Activated naive CD4-positive, alpha-beta T cell treated with anti-CD3 and anti-CD28 coated beads for 36 hours (primary cell): Measurements from ENCODE around the gene PCDHA11. TPM values are rescaled to one million over a fixed set of nuclear protein-coding genes. Genes with fewer than 3 reads are reported as not detected.
"Not testable (repeated sequence)": the region's sequence is repeated elsewhere in the genome, so short reads cannot be mapped to it uniquely, and the experiment has no call there.

Source experiments
- CTCF ChIA-PET: fragments of 350-600 bp; sonication (Branson Sonifier 250); formaldehyde crosslinking; loops from one replicate; lab custom pipeline; 2021; ENCODE audit warnings: antibody characterized with exemption; lab: Charles Lee
- DNase-seq: peaks from one replicate; pipeline ENCODE4 v3.0.0-alpha.2; 2020
- H3K27ac Mint-ChIP-seq: one replicate; pipeline ENCODE4 v1.8.0; 2021; ENCODE audit warnings: mild to moderate bottlenecking, mixed read lengths
- H3K27me3 Mint-ChIP-seq: one replicate; pipeline ENCODE4 v1.8.0; 2021; ENCODE audit warnings: low read depth, mixed read lengths
- H3K36me3 Mint-ChIP-seq: one replicate; pipeline ENCODE4 v1.8.0; 2021; ENCODE audit warnings: low read depth, mixed read lengths
- H3K4me1 Mint-ChIP-seq: one replicate; pipeline ENCODE4 v1.8.0; 2021; ENCODE audit warnings: low read depth, mixed read lengths
- H3K4me3 Mint-ChIP-seq: one replicate; pipeline ENCODE4 v1.8.0; 2021; ENCODE audit warnings: mild to moderate bottlenecking, moderate library complexity, mixed read lengths
- H3K9me3 Mint-ChIP-seq: one replicate; pipeline ENCODE4 v1.8.0; 2021; ENCODE audit warnings: mixed read lengths
- intact Hi-C: fragments of 100-400 bp; cut with micrococcal nuclease; formaldehyde crosslinking; loops from one replicate; pipeline ENCODE4 v1.15.1; 2023
- total RNA-seq, 2 experiments: library from RNA; stranded (reverse); gene quantifications; one replicate each; pipeline ENCODE4 v1.2.3, GENCODE V29; 2021

PCDHA11 gene
- total RNA-seq, 2 experiments from 2014 or later = not detected

DNA sequence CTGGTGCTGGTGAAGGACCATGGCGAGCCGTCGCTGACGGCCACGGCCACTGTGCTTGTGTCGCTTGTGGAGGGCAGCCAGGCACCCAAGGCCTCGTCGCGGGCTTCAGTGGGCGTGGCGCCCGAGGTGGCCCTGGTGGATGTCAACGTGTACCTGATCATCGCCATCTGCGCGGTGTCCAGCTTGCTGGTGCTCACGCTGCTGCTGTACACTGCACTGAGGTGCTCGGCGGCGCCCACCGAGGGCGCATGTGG lies 10.8 kb upstream of the PCDHA11 start:
- no peak overlapping the region for H3K27ac Mint-ChIP-seq
- H3K4me1 Mint-ChIP-seq = no peaks in the 10 kb centered on the region
- no peak overlapping the region for H3K4me3 Mint-ChIP-seq
- H3K36me3 Mint-ChIP-seq = peaks cover 13% of the 10 kb centered on the region
- peaks cover 22% of the 10 kb centered on the region for H3K9me3 Mint-ChIP-seq
- CTCF ChIA-PET = no interaction called here
- H3K27me3 Mint-ChIP-seq = peaks cover 43% of the 10 kb centered on the region
- intact Hi-C loops = no loop called here
- DNase-seq = no peak

DNA sequence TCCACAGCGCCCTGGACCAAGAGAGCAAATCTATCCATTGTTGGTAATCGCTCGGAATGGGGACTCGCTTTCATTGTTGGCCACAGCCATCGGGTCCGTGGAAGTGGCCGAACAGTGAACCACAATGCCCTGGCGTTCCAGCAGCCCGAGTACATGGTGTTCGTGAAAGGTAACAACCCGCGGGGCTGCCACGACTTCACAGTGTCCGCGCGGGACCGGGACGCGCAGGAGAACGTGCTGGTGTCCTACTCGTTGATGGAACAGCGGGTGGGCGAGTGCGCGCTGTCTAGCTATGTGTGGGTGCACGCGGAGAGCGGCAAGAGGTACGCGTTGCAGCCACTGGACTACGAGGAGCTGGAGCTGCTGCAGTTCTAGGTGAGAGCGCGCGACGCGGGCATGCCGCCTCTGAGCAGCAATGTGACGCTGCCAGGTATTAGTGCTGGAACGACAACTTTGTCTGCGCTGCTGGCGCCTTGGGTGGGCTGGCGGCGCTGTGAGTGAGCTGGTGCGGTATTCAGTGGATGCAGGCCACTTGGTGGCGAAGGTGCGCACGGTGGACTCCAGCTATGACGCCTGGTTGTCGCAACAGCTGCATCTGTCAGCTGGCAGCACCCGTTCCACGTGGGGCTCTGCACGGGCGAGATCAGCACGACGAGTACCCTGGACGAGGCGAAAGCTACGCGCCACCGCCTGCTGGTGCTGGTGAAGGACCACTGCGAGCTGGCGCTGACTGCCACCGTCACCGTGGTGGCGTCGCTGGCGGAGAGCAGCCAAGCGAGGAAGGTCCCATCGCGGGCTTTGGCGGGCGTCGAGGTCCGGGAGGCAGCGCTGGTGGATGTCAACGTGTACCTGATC lies 6.1 kb upstream of the PCDHA11 start:
- Mint-ChIP-seq H3K4me1 (no peaks in the 10 kb centered on the region), H3K36me3 (peaks cover 3% of the 10 kb centered on the region), H3K4me3 (no peak overlapping the region), H3K27ac (no peak overlapping the region), H3K27me3 (peaks cover 24% of the 10 kb centered on the region), H3K9me3 (peaks cover 12% of the 10 kb centered on the region)
- intact Hi-C loops = no loop called here
- no peak for DNase-seq
- CTCF ChIA-PET = no interaction called here

DNA sequence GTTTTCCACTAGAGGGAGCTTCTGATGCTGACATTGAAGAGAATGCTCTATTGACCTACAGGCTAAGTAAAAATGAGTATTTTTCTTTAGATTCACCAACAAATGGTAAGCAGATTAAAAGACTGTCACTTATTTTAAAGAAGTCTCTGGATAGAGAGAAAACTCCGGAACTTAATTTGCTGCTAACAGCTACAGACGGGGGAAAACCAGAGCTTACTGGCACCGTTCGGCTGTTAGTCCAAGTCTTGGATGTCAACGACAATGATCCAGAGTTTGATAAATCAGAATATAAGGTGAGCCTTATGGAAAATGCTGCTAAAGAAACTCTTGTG lies 764 bp downstream of the PCDHA11 start:
- CTCF ChIA-PET = no interaction called here
- Mint-ChIP-seq H3K4me1 (no peaks in the 10 kb centered on the region), H3K27ac (no peak overlapping the region), H3K4me3 (no peak overlapping the region), H3K36me3 (peaks cover 4% of the 10 kb centered on the region), H3K27me3 (peaks cover 36% of the 10 kb centered on the region), H3K9me3 (peaks cover 7% of the 10 kb centered on the region)
- intact Hi-C loops = loop anchor here (1.0 kb wide), 1 partner anchor 172 kb away; no protein-coding TSS in a partner anchor
- DNase-seq = no peak

DNA sequence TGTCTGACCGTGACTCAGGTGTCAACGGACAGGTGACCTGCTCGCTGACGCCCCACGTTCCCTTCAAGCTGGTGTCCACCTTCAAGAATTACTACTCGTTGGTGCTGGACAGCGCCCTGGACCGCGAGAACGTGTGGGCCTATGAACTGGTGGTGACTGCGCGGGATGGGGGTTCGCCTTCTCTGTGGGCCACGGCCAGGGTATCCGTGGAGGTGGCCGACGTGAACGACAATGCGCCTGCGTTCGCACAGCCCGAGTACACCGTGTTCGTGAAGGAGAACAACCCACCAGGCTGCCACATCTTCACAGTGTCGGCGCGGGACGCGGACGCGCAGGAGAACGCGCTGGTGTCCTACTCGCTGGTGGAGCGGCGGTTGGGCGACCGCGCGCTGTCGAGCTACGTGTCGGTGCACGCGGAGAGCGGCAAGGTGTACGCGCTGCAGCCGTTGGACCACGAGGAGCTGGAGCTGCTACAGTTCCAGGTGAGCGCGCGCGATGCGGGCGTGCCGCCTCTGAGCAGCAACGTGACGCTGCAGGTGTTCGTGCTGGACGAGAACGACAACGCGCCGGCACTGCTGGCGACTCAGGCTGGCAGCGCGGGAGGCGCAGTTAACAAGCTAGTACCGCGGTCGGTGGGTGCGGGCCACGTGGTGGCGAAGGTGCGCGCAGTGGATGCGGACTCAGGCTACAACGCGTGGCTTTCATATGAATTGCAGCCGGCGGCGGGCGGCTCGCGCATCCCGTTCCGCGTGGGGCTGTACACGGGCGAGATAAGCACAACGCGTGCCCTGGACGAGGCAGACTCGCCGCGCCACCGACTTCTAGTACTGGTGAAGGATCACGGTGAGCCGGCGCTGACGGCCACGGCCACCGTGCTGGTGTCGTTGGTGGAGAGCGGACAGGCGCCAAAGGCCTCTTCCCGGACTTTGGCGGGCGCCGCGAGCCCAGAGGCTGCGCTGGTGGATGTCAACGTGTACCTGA lies 1.8 kb downstream of the PCDHA11 start:
- H3K9me3 Mint-ChIP-seq = peaks cover 7% of the 10 kb centered on the region
- no peaks in the 10 kb centered on the region for H3K4me1 Mint-ChIP-seq
- peaks cover 4% of the 10 kb centered on the region for H3K36me3 Mint-ChIP-seq
- no peak overlapping the region for H3K4me3 Mint-ChIP-seq
- CTCF ChIA-PET = no interaction called here
- H3K27ac Mint-ChIP-seq = no peak overlapping the region
- intact Hi-C loops = no loop called here
- no peak for DNase-seq
- peaks cover 42% of the 10 kb centered on the region for H3K27me3 Mint-ChIP-seq

DNA sequence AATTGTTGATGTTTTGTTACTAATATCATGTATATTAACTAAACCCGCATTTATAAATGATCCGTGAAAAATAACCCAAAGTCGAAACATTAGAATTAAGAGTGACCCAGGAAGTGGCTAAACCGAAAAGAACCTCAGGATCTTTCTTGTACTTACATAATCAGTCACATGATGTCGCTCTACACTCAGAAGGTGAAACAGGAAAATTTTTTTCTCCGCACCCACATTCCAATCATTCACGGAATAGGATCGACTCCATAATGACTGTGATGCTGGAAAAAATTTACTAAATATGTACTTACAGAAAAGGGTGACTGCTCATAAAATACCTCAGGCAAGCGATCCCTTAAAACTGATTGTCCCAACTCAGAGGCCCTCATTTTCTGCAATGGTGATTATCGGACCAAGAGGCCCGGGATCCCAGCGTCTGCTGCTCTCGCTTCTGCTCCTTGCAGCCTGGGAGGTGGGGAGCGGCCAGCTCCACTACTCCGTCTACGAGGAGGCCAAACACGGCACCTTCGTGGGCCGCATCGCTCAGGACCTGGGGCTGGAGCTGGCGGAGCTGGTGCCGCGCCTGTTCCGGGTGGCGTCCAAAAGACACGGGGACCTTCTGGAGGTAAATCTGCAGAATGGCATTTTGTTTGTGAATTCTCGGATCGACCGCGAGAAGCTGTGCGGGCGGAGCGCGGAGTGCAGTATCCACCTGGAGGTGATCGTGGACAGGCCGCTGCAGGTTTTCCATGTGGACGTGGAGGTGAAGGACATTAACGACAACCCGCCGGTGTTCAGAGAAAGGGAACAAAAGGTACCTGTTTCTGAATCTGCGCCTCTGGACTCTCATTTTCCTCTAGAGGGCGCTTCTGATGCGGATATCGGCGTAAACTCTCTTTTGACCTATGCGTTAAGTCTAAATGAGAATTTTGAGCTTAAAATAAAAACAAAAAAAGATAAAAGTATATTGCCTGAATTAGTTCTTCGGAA lies 6.6 kb downstream of the PCDHA11 start, which contains the start of gene PCDHA12:
Gene PCDHA12, plus strand, starts transcription at position 224 of the 981 bp plus-strand sequence. Its CDS starts 165 bp downstream, at position 389.
- intact Hi-C loops = no loop called here
- DNase-seq = no peak
- Mint-ChIP-seq H3K27ac (no peak within 1 kb of the TSS), H3K9me3 (peaks cover 4% of the 10 kb centered on the region), H3K4me3 (no peak within 1 kb of the TSS), H3K4me1 (no peaks in the 10 kb centered on the region), H3K36me3 (peaks cover 3% of the 10 kb centered on the region), H3K27me3 (peaks cover 45% of the 10 kb centered on the region)
- CTCF ChIA-PET = no interaction called here

DNA sequence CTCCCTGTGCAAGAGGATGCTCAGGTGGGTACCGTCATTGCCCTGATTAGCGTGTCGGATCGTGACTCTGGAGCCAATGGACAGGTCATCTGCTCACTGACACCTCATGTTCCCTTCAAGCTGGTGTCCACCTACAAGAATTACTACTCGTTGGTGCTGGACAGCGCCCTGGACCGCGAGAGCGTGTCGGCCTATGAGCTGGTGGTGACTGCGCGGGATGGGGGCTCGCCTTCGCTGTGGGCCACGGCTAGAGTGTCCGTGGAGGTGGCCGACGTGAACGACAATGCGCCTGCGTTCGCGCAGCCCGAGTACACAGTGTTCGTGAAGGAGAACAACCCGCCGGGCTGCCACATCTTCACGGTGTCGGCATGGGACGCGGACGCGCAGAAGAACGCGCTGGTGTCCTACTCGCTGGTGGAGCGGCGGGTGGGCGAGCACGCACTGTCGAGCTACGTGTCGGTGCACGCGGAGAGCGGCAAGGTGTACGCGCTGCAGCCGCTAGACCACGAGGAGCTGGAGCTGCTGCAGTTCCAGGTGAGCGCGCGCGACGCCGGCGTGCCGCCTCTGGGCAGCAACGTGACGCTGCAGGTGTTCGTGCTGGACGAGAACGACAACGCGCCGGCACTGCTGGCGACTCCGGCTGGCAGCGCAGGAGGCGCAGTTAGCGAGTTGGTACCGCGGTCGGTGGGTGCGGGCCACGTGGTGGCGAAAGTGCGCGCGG lies 7.9 kb downstream of the PCDHA11 start:
- H3K9me3 Mint-ChIP-seq, intact Hi-C loops, H3K4me1 Mint-ChIP-seq, H3K27ac Mint-ChIP-seq, H3K4me3 Mint-ChIP-seq, DNase-seq, H3K36me3 Mint-ChIP-seq: not testable (repeated sequence)
- CTCF ChIA-PET = interaction anchor here (0.7 kb wide), 1 partner anchor 141 kb away, joined by 3 read pairs; no protein-coding TSS in a partner anchor
- H3K27me3 Mint-ChIP-seq = peaks cover 50% of the 10 kb centered on the region

DNA sequence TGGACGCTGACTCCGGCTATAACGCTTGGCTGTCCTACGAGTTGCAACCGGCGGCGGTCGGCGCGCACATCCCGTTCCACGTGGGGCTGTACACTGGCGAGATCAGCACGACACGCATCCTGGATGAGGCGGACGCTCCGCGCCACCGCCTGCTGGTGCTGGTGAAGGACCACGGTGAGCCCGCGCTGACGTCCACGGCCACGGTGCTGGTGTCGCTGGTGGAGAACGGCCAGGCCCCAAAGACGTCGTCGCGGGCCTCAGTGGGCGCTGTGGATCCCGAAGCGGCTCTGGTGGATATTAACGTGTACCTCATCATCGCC lies 8.5 kb downstream of the PCDHA11 start:
- Mint-ChIP-seq H3K27me3 (peaks cover 49% of the 10 kb centered on the region), H3K9me3 (peaks cover 11% of the 10 kb centered on the region), H3K4me1 (no peaks in the 10 kb centered on the region), H3K4me3 (no peak overlapping the region), H3K27ac (no peak overlapping the region), H3K36me3 (peaks cover 9% of the 10 kb centered on the region)
- intact Hi-C loops = no loop called here
- DNase-seq = no peak
- CTCF ChIA-PET = no interaction called here

DNA sequence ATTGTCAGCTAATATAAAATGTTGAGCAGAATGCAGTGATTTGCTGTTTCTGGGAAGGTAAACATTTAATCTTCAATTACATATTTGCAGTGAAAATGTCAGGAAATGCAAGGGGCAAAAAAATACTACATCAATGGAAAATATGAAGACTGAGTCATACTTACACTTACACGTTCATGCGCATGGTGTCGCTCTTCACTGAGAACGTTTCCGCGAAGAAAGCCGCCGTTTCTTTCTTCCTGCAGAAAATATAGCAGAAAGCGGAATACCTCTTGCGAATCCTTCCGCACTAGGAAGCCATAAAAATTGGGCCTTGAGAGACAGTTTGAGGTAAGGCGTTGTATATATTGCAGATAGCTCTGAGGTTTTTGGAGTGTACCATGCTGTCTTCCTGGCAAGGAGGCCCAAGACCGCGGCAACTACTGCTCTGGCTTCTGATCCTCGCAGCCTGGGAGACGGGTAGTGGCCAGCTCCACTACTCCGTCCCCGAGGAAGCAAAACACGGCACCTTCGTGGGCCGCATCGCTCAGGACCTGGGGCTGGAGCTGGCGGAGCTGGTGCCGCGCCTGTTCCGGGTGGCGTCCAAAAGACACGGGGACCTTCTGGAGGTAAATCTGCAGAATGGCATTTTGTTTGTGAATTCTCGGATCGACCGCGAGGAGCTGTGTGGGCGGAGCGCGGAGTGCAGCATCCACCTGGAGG lies 13.3 kb downstream of the PCDHA11 start, which contains the start of gene PCDHA13:
Gene PCDHA13, plus strand, starts transcription at position 236 of the 702 bp plus-strand sequence. Its CDS starts 145 bp downstream, at position 381.
- no peak for DNase-seq
- peak within 1 kb of the TSS; percentile 50 for H3K27ac Mint-ChIP-seq
- no peaks in the 10 kb centered on the region for H3K4me1 Mint-ChIP-seq
- no peak within 1 kb of the TSS for H3K4me3 Mint-ChIP-seq
- CTCF ChIA-PET = interaction anchor here (0.7 kb wide), 1 partner anchor 108 kb away, joined by 3 read pairs; no protein-coding TSS in a partner anchor
- peaks cover 10% of the 10 kb centered on the region for H3K36me3 Mint-ChIP-seq
- H3K9me3 Mint-ChIP-seq = peaks cover 16% of the 10 kb centered on the region
- peaks cover 33% of the 10 kb centered on the region for H3K27me3 Mint-ChIP-seq
- intact Hi-C loops = loop anchor here (2.0 kb wide), 1 partner anchor 159 kb away; no protein-coding TSS in a partner anchor

DNA sequence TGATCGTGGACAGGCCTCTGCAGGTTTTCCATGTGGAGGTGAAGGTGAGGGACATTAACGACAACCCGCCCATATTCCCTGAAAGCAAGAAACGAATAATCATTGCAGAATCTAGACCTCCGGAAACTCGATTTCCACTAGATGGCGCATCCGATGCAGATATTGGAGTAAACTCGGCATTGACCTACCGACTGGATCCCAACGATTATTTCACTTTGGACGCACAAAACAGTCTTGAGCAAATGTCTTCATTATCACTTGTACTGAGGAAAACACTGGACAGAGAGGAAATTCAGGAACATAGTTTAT lies 13.8 kb downstream of the PCDHA11 start:
- H3K27me3 Mint-ChIP-seq = peaks cover 33% of the 10 kb centered on the region
- no peak for DNase-seq
- H3K27ac Mint-ChIP-seq = peak overlapping the region; percentile 50
- intact Hi-C loops = loop anchor here (2.0 kb wide), 1 partner anchor 158 kb away; no protein-coding TSS in a partner anchor
- CTCF ChIA-PET = no interaction called here
- H3K36me3 Mint-ChIP-seq = peaks cover 10% of the 10 kb centered on the region
- no peak overlapping the region for H3K4me3 Mint-ChIP-seq
- H3K9me3 Mint-ChIP-seq = peaks cover 18% of the 10 kb centered on the region
- H3K4me1 Mint-ChIP-seq = no peaks in the 10 kb centered on the region

DNA sequence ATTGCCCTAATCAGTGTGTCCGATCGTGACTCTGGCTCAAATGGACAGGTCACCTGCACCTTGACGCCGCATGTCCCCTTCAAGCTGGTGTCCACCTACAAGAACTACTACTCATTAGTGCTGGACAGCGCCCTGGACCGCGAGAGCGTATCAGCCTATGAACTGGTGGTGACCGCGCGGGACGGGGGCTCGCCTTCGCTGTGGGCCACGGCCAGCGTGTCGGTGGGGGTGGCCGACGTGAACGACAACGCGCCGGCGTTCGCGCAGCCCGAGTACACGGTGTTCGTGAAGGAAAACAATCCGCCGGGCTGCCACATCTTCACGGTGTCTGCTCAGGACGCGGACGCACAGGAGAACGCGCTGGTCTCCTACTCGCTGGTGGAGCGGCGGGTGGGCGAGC lies 14.6 kb downstream of the PCDHA11 start:
- Mint-ChIP-seq H3K27ac (no peak overlapping the region), H3K9me3 (peaks cover 18% of the 10 kb centered on the region), H3K27me3 (peaks cover 34% of the 10 kb centered on the region), H3K4me3 (no peak overlapping the region), H3K36me3 (peaks cover 10% of the 10 kb centered on the region), H3K4me1 (no peaks in the 10 kb centered on the region)
- no peak for DNase-seq
- intact Hi-C loops = loop anchor here (2.0 kb wide), 1 partner anchor 157 kb away; no protein-coding TSS in a partner anchor
- CTCF ChIA-PET = no interaction called here
